OCI-LY7 (cell line): Measurements from ENCODE around the gene SUPT4H1. TPM values are rescaled to one million over a fixed set of nuclear protein-coding genes. Genes with fewer than 3 reads are reported as not detected.

Experiments used
- BruUV-seq: library from RNA; stranded (reverse); fragments of 400-500 nt; replicated peaks from 2 replicates; lab custom pipeline; 2021; lab: Mats Ljungman, UMichigan
- CTCF ChIA-PET: fragments of 300-600 bp; sonication (Branson Sonifier 250); formaldehyde crosslinking; loops from one replicate; lab custom pipeline; 2022; ENCODE audit warnings: antibody characterized with exemption; ENCODE audit not compliant: unreplicated experiment; lab: Charles Lee
- POLR2A ChIA-PET: fragments of 300-600 bp; sonication (Branson Sonifier 250); formaldehyde crosslinking; loops from one replicate; lab custom pipeline; 2022; ENCODE audit warnings: antibody characterized with exemption; lab: Charles Lee
- DNase-seq: peaks from one replicate; pipeline ENCODE4 v3.0.0-alpha.2; 2015; ENCODE audit warnings: low spot score
- H2AFZ ChIP-seq: fragments of 200-600 bp; sonication (generic), shearing (Covaris generic); 2 replicates; pipeline ENCODE4 v1.6.1; 2014; ENCODE audit warnings: mild to moderate bottlenecking, antibody characterized with exemption, low read length, moderate library complexity
- H3K27ac ChIP-seq: fragments of 200-600 bp; sonication (generic); 2 replicates; pipeline ENCODE4 v1.5.1; 2014; ENCODE audit warnings: mixed run types, low read depth, mild to moderate bottlenecking, moderate library complexity, low read length, inconsistent platforms; ENCODE audit not compliant: poor library complexity, severe bottlenecking
- H3K36me3 ChIP-seq: fragments of 200-600 bp; sonication (generic); 2 replicates; pipeline ENCODE4 v1.6.1; 2014; ENCODE audit warnings: mild to moderate bottlenecking, antibody characterized with exemption, low read length, moderate library complexity, mixed read lengths; ENCODE audit not compliant: insufficient read depth
- H3K4me1 ChIP-seq: fragments of 200-600 bp; sonication (generic); 2 replicates; pipeline ENCODE4 v1.5.1; 2014; ENCODE audit warnings: mild to moderate bottlenecking, low read length; ENCODE audit not compliant: insufficient read depth, poor library complexity, severe bottlenecking
- H3K4me2 ChIP-seq: fragments of 200-600 bp; sonication (generic); 2 replicates; pipeline ENCODE4 v1.6.1; 2014; ENCODE audit warnings: mild to moderate bottlenecking, low read length
- H3K4me3 ChIP-seq: fragments of 200-600 bp; sonication (generic); 2 replicates; pipeline ENCODE4 v1.5.1; 2014; ENCODE audit warnings: mild to moderate bottlenecking, low read depth, low read length; ENCODE audit not compliant: poor library complexity, severe bottlenecking
- H3K79me2 ChIP-seq: fragments of 200-600 bp; sonication (generic); 2 replicates; pipeline ENCODE4 v1.6.1; 2016; ENCODE audit warnings: low read depth, mild to moderate bottlenecking, low read length, moderate library complexity, mixed read lengths; ENCODE audit not compliant: insufficient read depth
- H3K9me2 ChIP-seq: fragments of 200-600 bp; sonication (generic); 2 replicates; pipeline ENCODE4 v1.6.1; 2016; ENCODE audit warnings: mild to moderate bottlenecking, low read length, mixed read lengths; ENCODE audit not compliant: insufficient read depth
- H3K9me3 ChIP-seq: fragments of 200-600 bp; sonication (generic); 2 replicates; pipeline ENCODE4 v1.6.1; 2014; ENCODE audit warnings: mild to moderate bottlenecking, mixed run types, low read length, mixed read lengths
- H4K20me1 ChIP-seq: fragments of 200-600 bp; sonication (generic); 2 replicates; pipeline ENCODE4 v1.6.1; 2014; ENCODE audit warnings: mild to moderate bottlenecking, antibody characterized with exemption, low read length, moderate library complexity, mixed read lengths; ENCODE audit not compliant: insufficient read depth
- EZH2phosphoT487 ChIP-seq: fragments of 200-600 bp; sonication (generic); IDR thresholded peaks from 2 replicates; pipeline ENCODE4 v1.6.1; 2018; ENCODE audit warnings: low read depth, borderline replicate concordance, mild to moderate bottlenecking, mixed run types, antibody characterized with exemption, low read length, moderate library complexity, mixed read lengths
- intact Hi-C: fragments of 100-400 bp; cut with micrococcal nuclease; formaldehyde crosslinking; loops from one replicate; pipeline ENCODE4 v1.10.0; 2022; ENCODE audit not compliant: unreplicated experiment
- total RNA-seq, 2 experiments: library from RNA; depleted of rRNA in 1 of 2; stranded (reverse); fragments of >200 nt in 1 of 2; shearing (Covaris generic) in 1 of 2; gene quantifications; 2 replicates each; pipeline ENCODE4 v1.2.3, GENCODE V29; 2014 to 2022
- TF ChIP-seq, protein P1 (sequence below): fragments of 200-600 bp; sonication (generic); conservative IDR thresholded peaks from 2 replicates; pipeline ENCODE4 v1.5.1; 2014; ENCODE audit warnings: mild to moderate bottlenecking, antibody characterized with exemption, low read length, moderate library complexity, mixed read lengths

SUPT4H1 gene
- total RNA-seq, 2 experiments from 2014 or later = 56.5 to 65.5 TPM

DNA sequence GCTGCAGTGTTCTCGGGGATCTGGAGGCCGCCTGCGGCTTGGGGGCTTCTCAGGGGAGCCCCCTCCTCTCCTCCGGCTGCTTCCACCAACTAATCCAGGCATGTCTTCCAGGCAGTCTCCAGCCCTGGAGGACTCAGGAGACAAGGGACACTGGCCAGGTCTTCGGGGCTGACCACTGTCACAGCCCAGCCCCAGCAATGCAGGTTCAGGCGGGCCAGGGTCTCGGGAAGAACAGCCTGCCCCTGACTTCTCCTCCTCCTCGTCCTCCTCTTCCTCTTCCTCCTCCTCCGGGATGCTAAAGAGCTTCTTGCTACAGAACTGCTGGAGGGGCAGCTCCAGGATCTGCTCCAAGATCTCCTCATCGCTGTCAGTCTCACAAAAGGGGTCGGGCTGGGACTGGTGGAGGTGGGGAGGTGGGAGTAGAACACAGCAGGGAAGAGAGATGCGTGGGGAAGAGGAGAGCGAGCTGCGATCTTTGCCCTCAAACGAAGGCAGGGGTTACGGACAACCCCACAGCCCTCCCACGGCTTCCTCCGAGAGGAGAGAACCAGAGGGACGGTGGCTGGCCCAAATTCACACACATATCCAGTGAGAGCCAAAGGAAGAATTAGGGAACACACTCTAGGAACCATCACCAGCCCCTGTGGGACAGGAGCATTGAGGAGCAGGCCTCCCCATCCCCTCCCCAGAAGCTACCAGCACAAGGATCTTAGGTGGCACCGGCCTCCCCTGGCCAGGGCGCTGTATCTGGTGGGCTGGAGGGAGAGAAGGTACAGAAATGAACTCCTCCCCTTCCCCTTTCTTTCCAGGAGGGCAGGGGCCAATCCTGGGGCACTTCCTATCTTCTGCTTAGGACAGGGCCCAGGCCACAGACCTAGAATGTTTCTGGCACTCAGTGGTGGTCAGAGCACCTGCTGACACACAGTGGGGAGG, 42.8 kb downstream of the SUPT4H1 start:
- no TSS peak for BruUV-seq
- H4K20me1 ChIP-seq = no peaks in the 10 kb centered on the region
- ChIA-PET POLR2A (no interaction called here), CTCF (no interaction called here)
- no peak overlapping the region for H3K4me2 ChIP-seq
- H3K4me3 ChIP-seq = no peak overlapping the region
- no peaks in the 10 kb centered on the region for H3K79me2 ChIP-seq
- intact Hi-C loops = no loop called here
- TF ChIP-seq, protein P1, sequence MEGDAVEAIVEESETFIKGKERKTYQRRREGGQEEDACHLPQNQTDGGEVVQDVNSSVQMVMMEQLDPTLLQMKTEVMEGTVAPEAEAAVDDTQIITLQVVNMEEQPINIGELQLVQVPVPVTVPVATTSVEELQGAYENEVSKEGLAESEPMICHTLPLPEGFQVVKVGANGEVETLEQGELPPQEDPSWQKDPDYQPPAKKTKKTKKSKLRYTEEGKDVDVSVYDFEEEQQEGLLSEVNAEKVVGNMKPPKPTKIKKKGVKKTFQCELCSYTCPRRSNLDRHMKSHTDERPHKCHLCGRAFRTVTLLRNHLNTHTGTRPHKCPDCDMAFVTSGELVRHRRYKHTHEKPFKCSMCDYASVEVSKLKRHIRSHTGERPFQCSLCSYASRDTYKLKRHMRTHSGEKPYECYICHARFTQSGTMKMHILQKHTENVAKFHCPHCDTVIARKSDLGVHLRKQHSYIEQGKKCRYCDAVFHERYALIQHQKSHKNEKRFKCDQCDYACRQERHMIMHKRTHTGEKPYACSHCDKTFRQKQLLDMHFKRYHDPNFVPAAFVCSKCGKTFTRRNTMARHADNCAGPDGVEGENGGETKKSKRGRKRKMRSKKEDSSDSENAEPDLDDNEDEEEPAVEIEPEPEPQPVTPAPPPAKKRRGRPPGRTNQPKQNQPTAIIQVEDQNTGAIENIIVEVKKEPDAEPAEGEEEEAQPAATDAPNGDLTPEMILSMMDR = no peak
- TF ChIP-seq EZH2phosphoT487 = no peak
- no peaks in the 10 kb centered on the region for H3K9me3 ChIP-seq
- no peak overlapping the region for H3K27ac ChIP-seq
- H3K4me1 ChIP-seq = peaks cover 1% of the 10 kb centered on the region
- no peaks in the 10 kb centered on the region for H3K9me2 ChIP-seq
- no peak for DNase-seq
- no peak overlapping the region for H2AFZ ChIP-seq
- no peaks in the 10 kb centered on the region for H3K36me3 ChIP-seq

DNA sequence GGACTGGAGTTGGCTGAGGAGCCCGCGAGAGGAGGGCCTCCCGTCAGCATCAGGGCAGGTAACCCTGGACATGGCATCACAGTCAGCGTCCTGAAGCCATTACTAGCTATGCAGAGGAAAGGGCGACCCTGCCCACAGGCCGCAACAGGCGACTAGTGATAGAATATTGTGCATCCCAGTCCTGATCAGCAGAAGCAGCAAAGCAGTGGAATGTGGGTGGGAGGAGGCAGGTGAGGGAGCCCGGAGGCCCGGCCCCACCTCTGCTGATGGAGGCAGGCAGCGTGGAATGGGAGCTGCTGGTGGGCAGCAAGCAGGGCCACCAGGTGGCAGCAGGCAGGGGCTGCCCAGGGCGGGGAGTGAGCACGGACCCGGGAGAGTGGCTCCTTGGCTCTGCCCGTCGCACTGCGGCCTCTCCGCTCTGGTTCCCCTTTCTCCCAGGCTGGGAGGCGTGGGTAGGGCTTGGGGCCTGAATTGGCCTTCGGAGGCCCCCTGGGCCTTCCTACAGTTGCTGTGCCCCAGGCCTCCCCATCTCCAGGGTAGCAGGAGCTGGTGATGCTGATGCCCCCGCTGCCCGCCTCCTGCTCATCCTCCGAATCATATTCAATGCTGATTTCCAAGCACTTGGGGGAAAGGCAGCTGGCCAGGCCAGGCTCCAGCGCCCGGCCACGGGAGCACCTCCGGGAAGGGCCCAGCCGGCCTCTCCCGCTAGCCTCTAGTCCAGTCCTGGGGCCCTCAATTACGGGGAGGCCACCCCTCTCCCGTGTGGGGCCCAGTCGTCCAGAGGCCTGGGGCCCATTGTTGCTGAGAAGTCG, 43.6 kb downstream of the SUPT4H1 start:
- Histone ChIP-seq H3K4me3 (no peak overlapping the region), H4K20me1 (no peaks in the 10 kb centered on the region), H3K36me3 (no peaks in the 10 kb centered on the region), H2AFZ (no peak overlapping the region), H3K4me2 (no peak overlapping the region), H3K27ac (no peak overlapping the region), H3K4me1 (peaks cover 8% of the 10 kb centered on the region), H3K9me3 (no peaks in the 10 kb centered on the region), H3K9me2 (no peaks in the 10 kb centered on the region), H3K79me2 (no peaks in the 10 kb centered on the region)
- no peak for TF ChIP-seq EZH2phosphoT487
- TF ChIP-seq, protein P1 = peak; percentile 33
- ChIA-PET CTCF (no interaction called here), POLR2A (interaction anchor here (0.6 kb wide), 1 partner anchor 1147 kb away, joined by 3 read pairs; no protein-coding TSS in a partner anchor)
- BruUV-seq = no TSS peak
- no peak for DNase-seq
- intact Hi-C loops = no loop called here
